ENCODE data around the gene ZC3H7A. TPM values are rescaled to one million over a fixed set of nuclear protein-coding genes. Genes with fewer than 3 reads are reported as not detected.

Gene ZC3H7A
- total and polyA plus RNA-seq, 4 donors = 12.4 to 37.7 (median 24.7) TPM

- TF ChIP-seq FOXA1 (IDR thresholded peaks at IDR 0.05) = no peak
- TF ChIP-seq JUND (IDR thresholded peaks at IDR 0.05) = no peak
- no peak for TF ChIP-seq RAD21 (IDR thresholded peaks at IDR 0.05)
- TF ChIP-seq ATF3 (IDR thresholded peaks at IDR 0.05) = no peak
- no peak for TF ChIP-seq FOXA2 (IDR thresholded peaks at IDR 0.05)
- no peak for TF ChIP-seq SP1 (IDR thresholded peaks at IDR 0.05)
- no peak for TF ChIP-seq HNF4A (conservative IDR thresholded peaks at IDR 0.05)
Measured at GRCh38 chr16:11719762-11720161, 77.3 kb downstream of the ZC3H7A start (continued).

GRCh38 chr16:11719171-11719570 lies 77.9 kb downstream of the ZC3H7A start:
- Histone ChIP-seq H3K9ac (ENCODE audit: low read depth in 1 of 2, low read length in 2 of 2) (no peak overlapping the region), H3K36me3 (ENCODE audit: control insufficient read depth in 4 of 4, insufficient read depth in 3 of 4, low read depth in 1 of 4, low read length in 3 of 4) (peaks cover 12 to 29% (median 18%) of the 10 kb centered on the region in 4 donors)

GRCh38 chr16:11717811-11718210 lies 79.2 kb downstream of the ZC3H7A start:
- no peak for DNase-seq (ENCODE audit: low spot score)
- Histone ChIP-seq H3K27ac (ENCODE audit: low read depth in 1 of 2, low read length in 2 of 2) (no peak overlapping the region), H3K9ac (ENCODE audit: low read depth in 1 of 2, low read length in 2 of 2) (no peak overlapping the region), H3K4me1 (ENCODE audit: control insufficient read depth in 4 of 4, insufficient read depth in 4 of 4, low read length in 3 of 4) (peaks cover 0 to 13% (median 7%) of the 10 kb centered on the region in 4 donors), H3K27me3 (ENCODE audit: control insufficient read depth in 4 of 4, insufficient read depth in 4 of 4, low read length in 3 of 4) (no peaks in the 10 kb centered on the region), H3K4me3 (ENCODE audit: low read depth in 1 of 3, low read length in 3 of 3) (no peak overlapping the region), H3K36me3 (ENCODE audit: control insufficient read depth in 4 of 4, insufficient read depth in 3 of 4, low read depth in 1 of 4, low read length in 3 of 4) (peaks cover 15 to 36% (median 23%) of the 10 kb centered on the region in 4 donors), H3K9me3 (ENCODE audit: control insufficient read depth in 4 of 4, low read length in 3 of 4) (no peaks in the 10 kb centered on the region)
- WGBS = 86% methylated on average over 5 of the region's 5 CpGs
- no peak for TF ChIP-seq CTCF (IDR thresholded peaks at IDR 0.05; ENCODE audit: low read depth, low read length, missing input control)
- TF ChIP-seq ATF3 (IDR thresholded peaks at IDR 0.05) = no peak
- TF ChIP-seq ZBTB33 (IDR thresholded peaks at IDR 0.05) = no peak
- no peak for TF ChIP-seq RAD21 (IDR thresholded peaks at IDR 0.05)
- TF ChIP-seq SP1 (IDR thresholded peaks at IDR 0.05) = no peak
- TF ChIP-seq RXRA (IDR thresholded peaks at IDR 0.05) = no peak
- no peak for TF ChIP-seq YY1 (IDR thresholded peaks at IDR 0.05)
- no peak for TF ChIP-seq EGR1 (IDR thresholded peaks at IDR 0.05; ENCODE audit: low read depth in 2 of 2)

More at GRCh38 chr16:11719171-11719570, 77.9 kb downstream of the ZC3H7A start:
- H3K4me3 ChIP-seq (ENCODE audit: low read depth in 1 of 3, low read length in 3 of 3) = no peak overlapping the region
- TF ChIP-seq GABPA (IDR thresholded peaks at IDR 0.05 in 1 of 2, conservative IDR thresholded peaks at IDR 0.05 in 1 of 2) (no peak), RAD21 (IDR thresholded peaks at IDR 0.05) (no peak), ATF3 (IDR thresholded peaks at IDR 0.05) (no peak), NR2F2 (IDR thresholded peaks at IDR 0.05) (no peak), FOXA1 (IDR thresholded peaks at IDR 0.05) (no peak), HNF4A (conservative IDR thresholded peaks at IDR 0.05) (peak in 1 of 2 donors; percentile 29), JUND (IDR thresholded peaks at IDR 0.05) (no peak), REST (IDR thresholded peaks at IDR 0.05) (no peak)
- H3K27me3 ChIP-seq (ENCODE audit: control insufficient read depth in 4 of 4, insufficient read depth in 4 of 4, low read length in 3 of 4) = no peaks in the 10 kb centered on the region
- H3K27ac ChIP-seq (ENCODE audit: low read depth in 1 of 2, low read length in 2 of 2) = no peak overlapping the region
- peaks cover 4 to 21% (median 11%) of the 10 kb centered on the region in 4 donors for H3K4me1 ChIP-seq (ENCODE audit: control insufficient read depth in 4 of 4, insufficient read depth in 4 of 4, low read length in 3 of 4)
- DNase-seq (ENCODE audit: low spot score) = no peak
- no peaks in the 10 kb centered on the region for H3K9me3 ChIP-seq (ENCODE audit: control insufficient read depth in 4 of 4, low read length in 3 of 4)
